EL (cell line): ENCODE data around the gene COL4A2.

ENCODE experiments used
- DNase-seq: peaks from one replicate; pipeline ENCODE4 v3.0.0-alpha.2; 2016

Gene COL4A2

GRCh38 chr13:110291286-110291685 lies 15.8 kb upstream of the COL4A2 start:
- no peak for DNase-seq

GRCh38 chr13:110293037-110293436 lies 14.0 kb upstream of the COL4A2 start:
- no peak for DNase-seq

- no peak for DNase-seq
Measured at GRCh38 chr13:110293649-110294048, 13.4 kb upstream of the COL4A2 start.

GRCh38 chr13:110294146-110294545 lies 12.9 kb upstream of the COL4A2 start:
- DNase-seq: no peak

- no peak for DNase-seq
Measured at GRCh38 chr13:110294622-110295021, 12.5 kb upstream of the COL4A2 start.

GRCh38 chr13:110297011-110297410 lies 10.1 kb upstream of the COL4A2 start:
- no peak for DNase-seq

- no peak for DNase-seq
Measured at GRCh38 chr13:110297766-110298504, 9.1 kb upstream of the COL4A2 start.

GRCh38 chr13:110298505-110299282 lies 8.4 kb upstream of the COL4A2 start:
- no peak for DNase-seq

- DNase-seq: no peak
Measured at GRCh38 chr13:110299283-110299840, 7.7 kb upstream of the COL4A2 start.

GRCh38 chr13:110300090-110300815 lies 6.8 kb upstream of the COL4A2 start:
- DNase-seq: no peak

GRCh38 chr13:110301083-110301482 lies 6.0 kb upstream of the COL4A2 start:
- DNase-seq: no peak

GRCh38 chr13:110301606-110302553 lies 5.2 kb upstream of the COL4A2 start:
- peak; percentile 95 for DNase-seq

GRCh38 chr13:110302997-110303396 lies 4.1 kb upstream of the COL4A2 start:
- no peak for DNase-seq

GRCh38 chr13:110303644-110304043 lies 3.4 kb upstream of the COL4A2 start:
- DNase-seq: no peak

- peak; percentile 77 for DNase-seq
Measured at GRCh38 chr13:110304256-110304655, 2.8 kb upstream of the COL4A2 start.

- DNase-seq: no peak
Measured at GRCh38 chr13:110305001-110305400, 2.1 kb upstream of the COL4A2 start.

GRCh38 chr13:110305544-110305943 lies 1.5 kb upstream of the COL4A2 start:
- no peak for DNase-seq

- peak; percentile 49 for DNase-seq
Measured at GRCh38 chr13:110305949-110306339, 1.1 kb upstream of the COL4A2 start.

GRCh38 chr13:110306340-110306959 lies 634 bp upstream of the COL4A2 start:
- peak; percentile 58 for DNase-seq

- DNase-seq: peak; percentile 69
Measured at GRCh38 chr13:110307767-110308655, 927 bp downstream of the COL4A2 start.
